ENCODE data around the gene TMPRSS9.

DNA sequence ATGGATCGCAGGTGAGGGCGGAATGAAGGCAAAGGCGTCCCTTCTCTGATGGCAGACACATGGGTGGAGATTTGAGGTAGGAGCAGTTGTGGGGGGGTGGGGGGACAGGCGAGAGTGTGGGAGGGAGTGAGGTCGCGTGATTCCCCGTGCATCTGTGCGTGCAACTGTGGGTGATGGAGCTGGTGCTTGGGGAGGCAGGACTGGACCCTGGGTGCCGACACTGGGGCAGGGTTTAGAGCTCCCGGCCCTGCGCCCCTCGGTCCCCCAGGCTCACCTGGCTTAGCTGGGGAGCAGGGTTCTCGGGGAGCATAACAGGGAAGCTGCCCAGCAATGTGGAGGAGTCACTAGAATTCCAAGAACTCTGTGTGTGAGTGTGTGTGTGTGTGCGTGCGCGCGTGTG is 3.4 kb downstream of the TMPRSS9 start:
- TF ChIP-seq GATA2 (IDR thresholded peaks at IDR 0.05; ENCODE audit: low read depth, low read length) (no peak), GATA3 (IDR thresholded peaks at IDR 0.05; ENCODE audit: low read depth, low read length) (no peak)

All from SH-SY5Y (cell line).